PFSK-1 (cell line): Measurements from ENCODE around the gene TP53BP2.

Source experiments
- FOXP2 ChIP-seq: optimal IDR thresholded peaks from 2 replicates; pipeline ENCODE3; 2011; ENCODE audit warnings: borderline replicate concordance, control low read depth, inconsistent platforms; ENCODE audit not compliant: insufficient read depth; ENCODE audit errors: extremely low read length, extremely low read depth
- POLR2AphosphoS5 ChIP-seq: IDR thresholded peaks from 2 replicates; pipeline ENCODE4 v1.6.1; 2012; ENCODE audit warnings: low read depth, mild to moderate bottlenecking, control low read depth, low read length, moderate library complexity
- SIN3A ChIP-seq: IDR thresholded peaks from 2 replicates; pipeline ENCODE4 v1.6.1; 2012; ENCODE audit warnings: mild to moderate bottlenecking, low read length, moderate library complexity, borderline replicate concordance; ENCODE audit not compliant: insufficient read depth
- TAF1 ChIP-seq: IDR thresholded peaks from 2 replicates; pipeline ENCODE4 v1.6.1; 2012; ENCODE audit warnings: low read length, control low read depth, borderline replicate concordance; ENCODE audit not compliant: insufficient read depth
- TF ChIP-seq, protein P1 (sequence below), 2 experiments: IDR thresholded peaks; 2 replicates each; pipeline versions ENCODE4 v1.6.1 to v1.8.0; 2011 to 2012; ENCODE audit warnings: low read depth in 2 of 2, low read length in 2 of 2, control low read depth in 1 of 2, inconsistent platforms in 1 of 2, mild to moderate bottlenecking in 1 of 2, moderate library complexity in 1 of 2; ENCODE audit not compliant: insufficient read depth in 1 of 2

TP53BP2 gene

GRCh38 chr1:223747838-223748335, 97.9 kb downstream of the TP53BP2 start:
- TF ChIP-seq, protein P1, sequence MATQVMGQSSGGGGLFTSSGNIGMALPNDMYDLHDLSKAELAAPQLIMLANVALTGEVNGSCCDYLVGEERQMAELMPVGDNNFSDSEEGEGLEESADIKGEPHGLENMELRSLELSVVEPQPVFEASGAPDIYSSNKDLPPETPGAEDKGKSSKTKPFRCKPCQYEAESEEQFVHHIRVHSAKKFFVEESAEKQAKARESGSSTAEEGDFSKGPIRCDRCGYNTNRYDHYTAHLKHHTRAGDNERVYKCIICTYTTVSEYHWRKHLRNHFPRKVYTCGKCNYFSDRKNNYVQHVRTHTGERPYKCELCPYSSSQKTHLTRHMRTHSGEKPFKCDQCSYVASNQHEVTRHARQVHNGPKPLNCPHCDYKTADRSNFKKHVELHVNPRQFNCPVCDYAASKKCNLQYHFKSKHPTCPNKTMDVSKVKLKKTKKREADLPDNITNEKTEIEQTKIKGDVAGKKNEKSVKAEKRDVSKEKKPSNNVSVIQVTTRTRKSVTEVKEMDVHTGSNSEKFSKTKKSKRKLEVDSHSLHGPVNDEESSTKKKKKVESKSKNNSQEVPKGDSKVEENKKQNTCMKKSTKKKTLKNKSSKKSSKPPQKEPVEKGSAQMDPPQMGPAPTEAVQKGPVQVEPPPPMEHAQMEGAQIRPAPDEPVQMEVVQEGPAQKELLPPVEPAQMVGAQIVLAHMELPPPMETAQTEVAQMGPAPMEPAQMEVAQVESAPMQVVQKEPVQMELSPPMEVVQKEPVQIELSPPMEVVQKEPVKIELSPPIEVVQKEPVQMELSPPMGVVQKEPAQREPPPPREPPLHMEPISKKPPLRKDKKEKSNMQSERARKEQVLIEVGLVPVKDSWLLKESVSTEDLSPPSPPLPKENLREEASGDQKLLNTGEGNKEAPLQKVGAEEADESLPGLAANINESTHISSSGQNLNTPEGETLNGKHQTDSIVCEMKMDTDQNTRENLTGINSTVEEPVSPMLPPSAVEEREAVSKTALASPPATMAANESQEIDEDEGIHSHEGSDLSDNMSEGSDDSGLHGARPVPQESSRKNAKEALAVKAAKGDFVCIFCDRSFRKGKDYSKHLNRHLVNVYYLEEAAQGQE (IDR thresholded peaks at IDR 0.05; ENCODE audit: insufficient read depth in 1 of 2, low read depth in 2 of 2, low read length in 2 of 2): no peak
- no peak for TF ChIP-seq POLR2AphosphoS5
- no peak for TF ChIP-seq TAF1
- TF ChIP-seq FOXP2: no peak
- no peak for TF ChIP-seq SIN3A

GRCh38 chr1:223745731-223746130, 100.0 kb downstream of the TP53BP2 start:
- TF ChIP-seq TAF1 (no peak), POLR2AphosphoS5 (no peak), FOXP2 (no peak), SIN3A (no peak)
- TF ChIP-seq, protein P1 (IDR thresholded peaks at IDR 0.05; ENCODE audit: insufficient read depth in 1 of 2, low read depth in 2 of 2, low read length in 2 of 2): no peak

GRCh38 chr1:223742856-223743517, 102.8 kb downstream of the TP53BP2 start:
- no peak for TF ChIP-seq POLR2AphosphoS5
- TF ChIP-seq FOXP2: no peak
- TF ChIP-seq SIN3A: no peak
- TF ChIP-seq, protein P1 (IDR thresholded peaks at IDR 0.05; ENCODE audit: insufficient read depth in 1 of 2, low read depth in 2 of 2, low read length in 2 of 2): no peak
- TF ChIP-seq TAF1: no peak

- TF ChIP-seq, protein P1 (IDR thresholded peaks at IDR 0.05; ENCODE audit: insufficient read depth in 1 of 2, low read depth in 2 of 2, low read length in 2 of 2): no peak
- TF ChIP-seq SIN3A (no peak), POLR2AphosphoS5 (no peak), FOXP2 (no peak), TAF1 (no peak)
These were observed 103.9 kb downstream of the TP53BP2 start for GRCh38 chr1:223741861-223742260.
